A673 (cell line): ENCODE results near the gene GLRA2. TPM values are rescaled to one million over a fixed set of nuclear protein-coding genes. Genes with fewer than 3 reads are reported as not detected.

ENCODE experiments used
- BruUV-seq: library from RNA; stranded (reverse); fragments of 400-500 nt; replicated peaks from 2 replicates; lab custom pipeline; 2021; lab: Mats Ljungman, UMichigan
- CTCF ChIA-PET: fragments of 300-600 bp; sonication (Branson Sonifier 250); formaldehyde crosslinking; loops from one replicate; lab custom pipeline; 2022; ENCODE audit warnings: antibody characterized with exemption; lab: Charles Lee
- POLR2A ChIA-PET: fragments of 300-600 bp; sonication (Branson Sonifier 250); formaldehyde crosslinking; loops from one replicate; lab custom pipeline; 2022; ENCODE audit warnings: antibody characterized with exemption; ENCODE audit not compliant: low non-redundant PET; lab: Charles Lee
- DNase-seq: peaks from one replicate; pipeline ENCODE4 v3.0.0-alpha.2; 2015; ENCODE audit warnings: low spot score
- H3K27ac ChIP-seq: fragments of 200-600 bp; sonication (generic); 2 replicates; pipeline ENCODE4 v1.5.1; 2016; ENCODE audit warnings: mixed run types, low read depth, mild to moderate bottlenecking, mixed read lengths, antibody characterized with exemption, low read length; ENCODE audit not compliant: poor library complexity, severe bottlenecking
- H3K27me3 ChIP-seq: fragments of 200-600 bp; sonication (generic); replicated peaks from 2 replicates; pipeline ENCODE4 v1.6.1; 2017; ENCODE audit warnings: mixed run types, low read depth, mild to moderate bottlenecking, mixed read lengths, antibody characterized with exemption, low read length; ENCODE audit not compliant: insufficient read depth, poor library complexity
- H3K36me3 ChIP-seq: fragments of 200-600 bp; sonication (generic); 2 replicates; pipeline ENCODE4 v1.6.1; 2016; ENCODE audit warnings: mixed run types, mild to moderate bottlenecking, mixed read lengths, antibody characterized with exemption, low read length; ENCODE audit not compliant: insufficient read depth, poor library complexity, severe bottlenecking
- H3K4me1 ChIP-seq: fragments of 200-600 bp; sonication (generic); 2 replicates; pipeline ENCODE4 v1.6.1; 2017; ENCODE audit warnings: mixed run types, mild to moderate bottlenecking, mixed read lengths, antibody characterized with exemption, low read length; ENCODE audit not compliant: insufficient read depth, poor library complexity, severe bottlenecking
- H3K4me3 ChIP-seq: fragments of 200-600 bp; sonication (generic); 2 replicates; pipeline ENCODE4 v1.5.1; 2016; ENCODE audit warnings: low read depth, mixed run types, mild to moderate bottlenecking, mixed read lengths, low read length; ENCODE audit not compliant: poor library complexity, severe bottlenecking
- H3K9me3 ChIP-seq: fragments of 200-600 bp; sonication (generic); 2 replicates; pipeline ENCODE4 v1.6.1; 2016; ENCODE audit warnings: mixed run types, low read depth, mild to moderate bottlenecking, mixed read lengths, antibody characterized with exemption, low read length; ENCODE audit not compliant: poor library complexity, severe bottlenecking
- CTCF ChIP-seq: fragments of 300-800, 200-600 bp; sonication (generic); conservative IDR thresholded peaks from 2 replicates; pipeline ENCODE4 v1.5.1; 2017; ENCODE audit warnings: low read depth, mild to moderate bottlenecking, antibody characterized with exemption, low read length, moderate library complexity, mixed read lengths
- EZH2 ChIP-seq: fragments of 200-600 bp; sonication (generic); IDR thresholded peaks from 2 replicates; pipeline ENCODE4 v1.6.1; 2017; ENCODE audit warnings: borderline replicate concordance, low read depth, mild to moderate bottlenecking, mixed read lengths, antibody characterized with exemption, low read length; ENCODE audit not compliant: poor library complexity, severe bottlenecking
- intact Hi-C: fragments of 100-400 bp; cut with micrococcal nuclease; formaldehyde crosslinking; loops from one replicate; pipeline ENCODE4 v1.10.0; 2022; ENCODE audit not compliant: unreplicated experiment
- total RNA-seq: library from RNA; stranded (reverse); gene quantifications from 2 replicates; pipeline ENCODE4 v1.2.3, GENCODE V29; 2021

The GLRA2 gene
- total RNA-seq, 1 experiment from 2014 or later = not detected

- no TSS peak for BruUV-seq
- Histone ChIP-seq H3K36me3 (no peaks in the 10 kb centered on the region), H3K27me3 (no peaks in the 10 kb centered on the region), H3K4me3 (peak overlapping the region; percentile 13), H3K4me1 (no peaks in the 10 kb centered on the region), H3K9me3 (no peaks in the 10 kb centered on the region), H3K27ac (no peak overlapping the region)
- TF ChIP-seq CTCF = no peak
- no peak for TF ChIP-seq EZH2
- intact Hi-C loops = no loop called here
- CTCF ChIA-PET = no interaction called here
- POLR2A ChIA-PET = no interaction called here
- DNase-seq = no peak
Measured at GRCh38 chrX:14496674-14497073, 32.7 kb upstream of the GLRA2 start.

- CTCF ChIA-PET = no interaction called here
- H3K4me3 ChIP-seq = peak overlapping the region; percentile 13
Measured at GRCh38 chrX:14497184-14497666, 32.1 kb upstream of the GLRA2 start.

GRCh38 chrX:14501327-14501726 lies 28.0 kb upstream of the GLRA2 start:
- TF ChIP-seq EZH2 = no peak
- TF ChIP-seq CTCF = no peak
- CTCF ChIA-PET = no interaction called here
- no peaks in the 10 kb centered on the region for H3K36me3 ChIP-seq
- H3K27ac ChIP-seq = no peak overlapping the region
- H3K9me3 ChIP-seq = no peaks in the 10 kb centered on the region
- POLR2A ChIA-PET = no interaction called here
- H3K4me1 ChIP-seq = no peaks in the 10 kb centered on the region
- no peak for DNase-seq
- intact Hi-C loops = no loop called here
- no peaks in the 10 kb centered on the region for H3K27me3 ChIP-seq
- BruUV-seq = no TSS peak
- no peak overlapping the region for H3K4me3 ChIP-seq

More at GRCh38 chrX:14497184-14497666, 32.1 kb upstream of the GLRA2 start:
- BruUV-seq = no TSS peak
- Histone ChIP-seq H3K36me3 (no peaks in the 10 kb centered on the region), H3K27me3 (no peaks in the 10 kb centered on the region), H3K27ac (no peak overlapping the region), H3K4me1 (no peaks in the 10 kb centered on the region), H3K9me3 (no peaks in the 10 kb centered on the region)
- POLR2A ChIA-PET = interaction anchor here (0.6 kb wide), 1 partner anchor 1948 kb away, joined by 3 read pairs; no protein-coding TSS in a partner anchor
- TF ChIP-seq EZH2 (no peak), CTCF (no peak)
- intact Hi-C loops = no loop called here
- no peak for DNase-seq
